Right lobe of liver (tissue), 6 donors: ENCODE results near the gene TMEM255B. TPM values are rescaled to one million over a fixed set of nuclear protein-coding genes. Genes with fewer than 3 reads are reported as not detected.

Source experiments
- ATAC-seq, 4 donors: fragments of 200-7000 bp; cut with Tn5 transposase; one replicate each; pipeline ENCODE4 v1.9.1; 2020; ENCODE audit warnings: mild to moderate bottlenecking in 4 of 4, moderate library complexity in 4 of 4
- DNase-seq, 3 donors: peaks; one replicate each; pipeline ENCODE4 v3.0.0-alpha.2; 2020
- H3K27ac ChIP-seq, 3 donors: fragments of 200-600 bp; one replicate each; pipeline ENCODE4 v1.8.0; 2022
- H3K27me3 ChIP-seq, 2 donors: fragments of 200-600 bp; one replicate each; pipeline ENCODE4 v1.8.0; 2022
- H3K36me3 ChIP-seq, 4 donors: fragments of 200-600 bp; sonication (generic) in 1 of 4; one replicate each; pipeline versions ENCODE4 v1.5.1 to v1.8.0; 2017 to 2022; ENCODE audit warnings: control low read depth in 1 of 4
- H3K4me1 ChIP-seq, 4 donors: fragments of 200-600 bp; sonication (generic) in 1 of 4; one replicate each; pipeline versions ENCODE4 v1.5.1 to v1.8.0; 2017 to 2022; ENCODE audit warnings: control low read depth in 1 of 4
- H3K4me3 ChIP-seq, 3 donors: fragments of 200-600 bp; one replicate each; pipeline ENCODE4 v1.8.0; 2022
- H3K9me3 ChIP-seq, 4 donors: fragments of 200-600 bp; sonication (generic) in 1 of 4; one replicate each; pipeline versions ENCODE4 v1.5.1 to v1.8.0; 2017 to 2022; ENCODE audit warnings: control low read depth in 1 of 4
- CTCF ChIP-seq, 4 donors: fragments of 200-600 bp in 3 of 4; fragments of 450-650 bp in 1 of 4; IDR thresholded peaks; one replicate each; pipeline versions ENCODE4 v1.5.1 to v1.8.0; 2016 to 2022; ENCODE audit warnings: antibody characterized with exemption in 4 of 4, mild to moderate bottlenecking in 2 of 4
- POLR2A ChIP-seq: fragments of 450-650 bp; IDR thresholded peaks from one replicate; pipeline ENCODE4 v1.6.1; 2017; ENCODE audit warnings: antibody characterized with exemption, mild to moderate bottlenecking
- WGBS: methylation state at CpG from one replicate; pipeline ENCODE4 v1.1.6; 2018; ENCODE audit warnings: low coverage, low lambda C conversion rate; ENCODE audit not compliant: insufficient coverage; ENCODE audit errors: missing lambda C conversion rate; 5-methylcytosine and 5-hydroxymethylcytosine counted together
- intact Hi-C, 2 donors: fragments of 100-400 bp; cut with DNase I; formaldehyde crosslinking; loops; one replicate each; pipeline versions ENCODE4 v1.11.2 to v1.14.1; 2022
- total RNA-seq, 6 experiments: library from RNA; depleted of rRNA in 2 of 6; stranded (reverse); fragments of >200 nt in 2 of 6; fragmentation: NEBNext Ultra II Directional in 3 of 6; extraction: Animal tissue kit (Norgen Biotek cat#: 25700) in 3 of 6; gene quantifications; one replicate each; pipeline versions ENCODE4 v1.1.0 to v1.2.4, GENCODE V29; 2016 to 2023
- donor health status: DM: no; HTN: yes; CAD: no.
- donor health status: DM: no; HTN: no; CAD: no.
- donor health status: DM: no; HTN: no; CAD: no.
- donor health status: DM: no; HTN: yes; CAD: no.
- donor health status: DM: no; HTN: yes; CAD: no.

The TMEM255B gene
- total RNA-seq, 6 experiments from 2014 or later = 2.5 to 10.4 (median 6.2) TPM

- intact Hi-C loops = no loop called here
- Histone ChIP-seq H3K4me1 (peaks cover 0 to 50% (median 6%) of the 10 kb centered on the region in 4 donors), H3K27me3 (no peaks in the 10 kb centered on the region), H3K4me3 (no peak overlapping the region), H3K36me3 (no peaks in the 10 kb centered on the region), H3K27ac (peak overlapping the region; percentile 56 to 84 (median 79)), H3K9me3 (no peaks in the 10 kb centered on the region)
- DNase-seq (peak in 1 of 3 donors; percentile 55), ATAC-seq (peak in 1 of 4 donors; percentile 1)
- 60% methylated on average over 1 of the region's 35 CpGs for WGBS
- TF ChIP-seq CTCF (IDR thresholded peaks at IDR 0.05) (no peak), POLR2A (no peak)
Measured at GRCh38 chr13:113840541-113841352, 81.7 kb downstream of the TMEM255B start.

GRCh38 chr13:113841353-113841650 lies 82.3 kb downstream of the TMEM255B start:
- no peaks in the 10 kb centered on the region for H3K9me3 ChIP-seq
- WGBS = 36% methylated on average over 15 of the region's 15 CpGs
- DNase-seq (no peak), ATAC-seq (no peak)
- H3K4me3 ChIP-seq = no peak overlapping the region
- H3K27ac ChIP-seq = no peak overlapping the region
- no peaks in the 10 kb centered on the region for H3K36me3 ChIP-seq
- no peak for TF ChIP-seq POLR2A
- TF ChIP-seq CTCF (IDR thresholded peaks at IDR 0.05) = no peak
- H3K27me3 ChIP-seq = no peaks in the 10 kb centered on the region
- H3K4me1 ChIP-seq = peaks cover 0 to 54% (median 8%) of the 10 kb centered on the region in 4 donors
- intact Hi-C loops = no loop called here

GRCh38 chr13:113842336-113843062 lies 83.5 kb downstream of the TMEM255B start:
- no peak overlapping the region for H3K27ac ChIP-seq
- H3K36me3 ChIP-seq = no peaks in the 10 kb centered on the region
- WGBS = 92% methylated on average over 11 of the region's 29 CpGs
- intact Hi-C loops = no loop called here
- peak in 1 of 3 donors; percentile 36 for DNase-seq
- no peak for TF ChIP-seq POLR2A
- no peak for TF ChIP-seq CTCF (IDR thresholded peaks at IDR 0.05)
- peaks cover 0 to 46% (median 8%) of the 10 kb centered on the region in 4 donors for H3K4me1 ChIP-seq
- H3K9me3 ChIP-seq = no peaks in the 10 kb centered on the region
- no peaks in the 10 kb centered on the region for H3K27me3 ChIP-seq
- no peak overlapping the region for H3K4me3 ChIP-seq
- ATAC-seq = no peak

GRCh38 chr13:113843063-113843654 lies 84.1 kb downstream of the TMEM255B start:
- ATAC-seq (no peak), DNase-seq (peak in 1 of 3 donors; percentile 51)
- no peaks in the 10 kb centered on the region for H3K27me3 ChIP-seq
- H3K36me3 ChIP-seq = no peaks in the 10 kb centered on the region
- intact Hi-C loops = no loop called here
- no peak overlapping the region for H3K27ac ChIP-seq
- TF ChIP-seq CTCF (IDR thresholded peaks at IDR 0.05) (no peak), POLR2A (no peak)
- WGBS = 94% methylated on average over 9 of the region's 30 CpGs
- no peaks in the 10 kb centered on the region for H3K9me3 ChIP-seq
- H3K4me3 ChIP-seq = no peak overlapping the region
- peaks cover 0 to 40% (median 8%) of the 10 kb centered on the region in 4 donors for H3K4me1 ChIP-seq
